GM12892 (cell line): ENCODE results near the gene ASIC2.

Experiments
- DNase-seq: peaks from one replicate; pipeline ENCODE4 v3.0.0; 2011; ENCODE audit not compliant: insufficient read length
- FAIRE-seq: peaks from 2 replicates; lab custom pipeline; 2011; peaks lifted over from hg19 to GRCh38; lab: Jason Lieb, UNC
- POLR2A ChIP-seq: IDR thresholded peaks from 2 replicates; pipeline ENCODE4 v1.6.1; 2011; ENCODE audit warnings: low read depth, low read length, control low read depth
- POLR2AphosphoS5 ChIP-seq: IDR thresholded peaks from 2 replicates; pipeline ENCODE4 v1.6.1; 2011; ENCODE audit warnings: low read depth, low read length, control low read depth
- TAF1 ChIP-seq: IDR thresholded peaks from 2 replicates; pipeline ENCODE4 v1.6.1; 2011; ENCODE audit warnings: low read depth, mild to moderate bottlenecking, control low read depth, low read length, borderline replicate concordance

ASIC2 gene

GRCh38 chr17:33266116-33266515, 27.0 kb downstream of the ASIC2 start:
- TF ChIP-seq POLR2A = no peak
- no peak for DNase-seq

GRCh38 chr17:33263396-33263795, 29.7 kb downstream of the ASIC2 start:
- TF ChIP-seq POLR2A = no peak
- TF ChIP-seq TAF1 = no peak
- no peak for TF ChIP-seq POLR2AphosphoS5
- FAIRE-seq = no peak
- no peak for DNase-seq

More at GRCh38 chr17:33266116-33266515, 27.0 kb downstream of the ASIC2 start:
- no peak for FAIRE-seq

GRCh38 chr17:33262266-33263123, 30.6 kb downstream of the ASIC2 start:
- no peak for TF ChIP-seq TAF1
- TF ChIP-seq POLR2A = no peak
- no peak for TF ChIP-seq POLR2AphosphoS5
- no peak for DNase-seq
- FAIRE-seq = no peak

GRCh38 chr17:33261820-33262219, 31.3 kb downstream of the ASIC2 start:
- DNase-seq (no peak), FAIRE-seq (no peak)
- TF ChIP-seq TAF1 (no peak), POLR2A (no peak), POLR2AphosphoS5 (no peak)

- FAIRE-seq (no peak), DNase-seq (no peak)
- no peak for TF ChIP-seq TAF1
- no peak for TF ChIP-seq POLR2AphosphoS5
- no peak for TF ChIP-seq POLR2A
Measured at GRCh38 chr17:33260638-33261037, 32.5 kb downstream of the ASIC2 start.

- FAIRE-seq (no peak), DNase-seq (no peak)
- TF ChIP-seq POLR2AphosphoS5 (no peak), TAF1 (no peak), POLR2A (no peak)
Measured at GRCh38 chr17:33258296-33258695, 34.8 kb downstream of the ASIC2 start.

GRCh38 chr17:33245183-33245582, 47.9 kb downstream of the ASIC2 start:
- TF ChIP-seq TAF1 = no peak
- no peak for TF ChIP-seq POLR2AphosphoS5
- no peak for TF ChIP-seq POLR2A
- FAIRE-seq = no peak
- no peak for DNase-seq

GRCh38 chr17:33243732-33244131, 49.4 kb downstream of the ASIC2 start:
- TF ChIP-seq POLR2AphosphoS5 = no peak
- TF ChIP-seq POLR2A = no peak
- TF ChIP-seq TAF1 = no peak
- FAIRE-seq (no peak), DNase-seq (no peak)

GRCh38 chr17:33242375-33243124, 50.5 kb downstream of the ASIC2 start:
- FAIRE-seq = no peak
- no peak for DNase-seq
- TF ChIP-seq POLR2AphosphoS5 (no peak), TAF1 (no peak), POLR2A (no peak)

- FAIRE-seq (no peak), DNase-seq (no peak)
Measured at GRCh38 chr17:33241390-33241789, 51.7 kb downstream of the ASIC2 start.

GRCh38 chr17:33240362-33240761, 52.7 kb downstream of the ASIC2 start:
- FAIRE-seq (no peak), DNase-seq (no peak)
- no peak for TF ChIP-seq POLR2A
- no peak for TF ChIP-seq POLR2AphosphoS5
- no peak for TF ChIP-seq TAF1

More at GRCh38 chr17:33241390-33241789, 51.7 kb downstream of the ASIC2 start:
- TF ChIP-seq POLR2A (no peak), POLR2AphosphoS5 (no peak), TAF1 (no peak)
